GM12873 (cell line): ENCODE data around the gene SSC5D.

Experiments
- TF ChIP-seq, protein P1 (sequence below): IDR thresholded peaks from 2 replicates; pipeline ENCODE4 v1.5.1; 2012; ENCODE audit warnings: low read depth, mild to moderate bottlenecking, moderate library complexity, low read length, control low read depth; ENCODE audit not compliant: insufficient read depth; ENCODE audit errors: missing control alignments

SSC5D gene

GRCh38 chr19:55451163-55451964, 36.9 kb upstream of the SSC5D start:
- TF ChIP-seq, protein P1, sequence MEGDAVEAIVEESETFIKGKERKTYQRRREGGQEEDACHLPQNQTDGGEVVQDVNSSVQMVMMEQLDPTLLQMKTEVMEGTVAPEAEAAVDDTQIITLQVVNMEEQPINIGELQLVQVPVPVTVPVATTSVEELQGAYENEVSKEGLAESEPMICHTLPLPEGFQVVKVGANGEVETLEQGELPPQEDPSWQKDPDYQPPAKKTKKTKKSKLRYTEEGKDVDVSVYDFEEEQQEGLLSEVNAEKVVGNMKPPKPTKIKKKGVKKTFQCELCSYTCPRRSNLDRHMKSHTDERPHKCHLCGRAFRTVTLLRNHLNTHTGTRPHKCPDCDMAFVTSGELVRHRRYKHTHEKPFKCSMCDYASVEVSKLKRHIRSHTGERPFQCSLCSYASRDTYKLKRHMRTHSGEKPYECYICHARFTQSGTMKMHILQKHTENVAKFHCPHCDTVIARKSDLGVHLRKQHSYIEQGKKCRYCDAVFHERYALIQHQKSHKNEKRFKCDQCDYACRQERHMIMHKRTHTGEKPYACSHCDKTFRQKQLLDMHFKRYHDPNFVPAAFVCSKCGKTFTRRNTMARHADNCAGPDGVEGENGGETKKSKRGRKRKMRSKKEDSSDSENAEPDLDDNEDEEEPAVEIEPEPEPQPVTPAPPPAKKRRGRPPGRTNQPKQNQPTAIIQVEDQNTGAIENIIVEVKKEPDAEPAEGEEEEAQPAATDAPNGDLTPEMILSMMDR: no peak

GRCh38 chr19:55451965-55452748, 36.1 kb upstream of the SSC5D start:
- TF ChIP-seq, protein P1: no peak

GRCh38 chr19:55452749-55453346, 35.4 kb upstream of the SSC5D start:
- TF ChIP-seq, protein P1: no peak

GRCh38 chr19:55453511-55454260, 34.5 kb upstream of the SSC5D start:
- TF ChIP-seq, protein P1: no peak

- TF ChIP-seq, protein P1: peak; percentile 77
Observed at GRCh38 chr19:55454787-55455243, 33.4 kb upstream of the SSC5D start.

GRCh38 chr19:55455576-55456235, 32.5 kb upstream of the SSC5D start:
- TF ChIP-seq, protein P1: no peak
